GM18951 (cell line): ENCODE results near the gene AMPD3.
"Not testable (repeated sequence)": the region's sequence is repeated elsewhere in the genome, so short reads cannot be mapped to it uniquely, and the experiment has no call there.

Experiments
- POLR2A ChIP-seq: IDR thresholded peaks from 4 replicates; pipeline ENCODE4 v1.6.1; 2011; ENCODE audit warnings: mild to moderate bottlenecking; ENCODE audit not compliant: insufficient read length, insufficient read depth; ENCODE audit errors: extremely low read depth
- in situ Hi-C: fragments of 300-500 bp; cut with MboI; formaldehyde crosslinking; loops from one replicate; pipeline ENCODE4 v1.12.0; 2022; ENCODE audit warnings: low sequenced_read_pairs, mixed read lengths, inconsistent platforms; ENCODE audit not compliant: unreplicated experiment

Gene AMPD3

DNA sequence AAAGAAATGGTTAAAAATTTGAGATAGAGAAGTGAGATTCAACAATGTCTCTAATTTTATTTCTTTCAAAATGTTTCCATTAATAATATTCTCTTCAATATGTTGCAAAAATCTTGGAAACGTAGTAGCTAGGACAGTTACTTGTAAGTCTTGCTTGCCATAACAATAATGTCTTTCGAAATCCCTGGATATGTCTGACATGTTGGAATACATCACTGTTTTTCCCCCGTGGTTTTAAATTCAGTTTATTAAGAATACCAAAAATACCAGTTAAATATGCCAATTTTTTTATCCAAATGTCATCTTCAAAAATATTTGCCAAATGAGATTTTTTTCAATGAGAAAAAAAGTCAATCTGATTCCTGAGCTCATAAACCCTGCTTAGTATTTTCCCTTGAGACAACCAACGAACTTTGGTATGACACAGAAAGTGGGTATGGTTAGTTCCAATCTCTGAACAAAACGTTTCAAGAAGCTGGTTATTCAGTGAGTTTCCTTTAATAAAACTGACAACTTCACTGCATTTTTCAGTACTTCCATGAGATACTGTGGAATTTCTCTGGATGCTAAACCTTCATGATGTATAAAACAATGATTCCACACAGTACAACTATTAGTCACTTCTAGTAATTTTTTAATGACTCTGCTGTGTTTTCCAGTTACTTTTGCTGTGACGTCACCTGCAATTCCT, 36.7 kb upstream of the AMPD3 start:
- in situ Hi-C loops = no loop called here
- TF ChIP-seq POLR2A = no peak

DNA sequence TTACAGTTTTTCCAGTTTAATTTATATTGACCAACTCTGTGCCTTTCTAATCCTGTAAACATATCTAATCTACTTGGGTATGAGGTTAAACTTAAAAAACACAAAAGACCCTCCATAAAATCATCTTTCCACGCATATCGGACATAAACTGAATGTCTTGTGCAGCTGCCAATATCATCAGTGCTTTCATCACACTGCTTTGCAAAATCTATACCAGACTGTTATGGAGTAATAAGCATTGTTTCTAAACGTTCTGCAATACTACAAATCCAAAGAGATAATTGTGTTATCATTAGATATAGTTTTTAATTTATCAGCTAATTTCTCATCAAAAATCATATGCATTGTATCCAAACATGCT, 36.1 kb upstream of the AMPD3 start:
- in situ Hi-C loops = no loop called here
- TF ChIP-seq POLR2A = no peak

DNA sequence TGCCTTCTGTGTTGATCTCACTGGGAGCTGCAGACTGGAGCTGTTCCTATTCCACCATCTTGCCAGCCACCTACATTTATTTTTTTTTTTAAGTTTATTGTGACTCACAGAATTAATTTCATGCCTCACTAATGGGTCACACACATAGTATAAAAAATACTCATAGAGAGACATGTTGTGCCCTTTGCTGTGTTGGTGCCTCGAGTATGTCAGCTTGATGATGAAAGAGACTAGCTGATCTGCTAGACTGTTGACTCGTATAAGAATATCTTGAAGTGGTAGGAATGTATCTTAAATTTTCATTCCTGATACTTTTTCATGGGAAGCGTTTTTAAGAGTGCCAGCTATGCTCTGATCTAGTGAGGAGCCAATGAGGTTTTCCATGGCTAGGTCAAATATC, 28.6 kb upstream of the AMPD3 start:
- in situ Hi-C loops = no loop called here
- TF ChIP-seq POLR2A = no peak

GRCh38 chr11:10428453-10428852, 26.6 kb upstream of the AMPD3 start:
- in situ Hi-C loops = no loop called here
- TF ChIP-seq POLR2A = no peak

DNA sequence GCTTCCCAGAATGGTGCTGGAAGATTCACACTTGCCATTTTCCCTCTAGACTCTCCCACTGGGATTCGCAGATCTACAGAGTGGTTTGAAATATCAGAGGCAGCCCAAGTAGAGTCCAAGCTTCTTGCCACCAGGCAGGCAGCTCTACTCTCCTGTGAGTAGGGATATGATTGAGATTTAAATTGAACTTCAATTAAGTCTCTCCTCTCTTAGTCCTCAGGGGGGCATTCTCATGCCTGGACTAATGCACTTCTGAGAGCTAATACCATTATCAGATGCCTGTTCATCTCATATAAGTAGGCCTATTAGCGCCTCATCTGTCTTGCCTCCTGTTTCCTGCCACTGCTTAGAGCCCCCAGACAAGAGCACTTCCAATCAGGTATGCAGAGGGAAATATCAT, 25.5 kb upstream of the AMPD3 start:
- TF ChIP-seq POLR2A = no peak
- in situ Hi-C loops = no loop called here

DNA sequence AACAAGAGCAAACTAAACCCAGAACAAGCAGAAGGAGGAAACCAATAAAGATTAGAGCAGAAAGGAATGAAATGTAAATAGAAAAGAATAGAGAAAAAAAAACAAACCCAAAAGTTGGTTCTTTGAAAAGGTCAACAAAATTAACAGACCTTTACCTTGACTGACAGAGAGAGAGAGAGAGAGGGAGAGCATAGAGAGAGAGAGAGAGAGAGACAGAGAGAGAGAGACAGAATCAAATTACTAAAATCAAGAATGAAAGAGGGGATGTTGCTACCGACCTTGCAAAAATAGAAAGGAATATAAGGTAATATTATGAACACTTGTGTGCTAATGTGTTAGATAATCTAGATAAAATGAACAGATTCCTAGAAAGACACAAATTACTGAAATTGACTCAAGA, 22.6 kb upstream of the AMPD3 start:
- no peak for TF ChIP-seq POLR2A

DNA sequence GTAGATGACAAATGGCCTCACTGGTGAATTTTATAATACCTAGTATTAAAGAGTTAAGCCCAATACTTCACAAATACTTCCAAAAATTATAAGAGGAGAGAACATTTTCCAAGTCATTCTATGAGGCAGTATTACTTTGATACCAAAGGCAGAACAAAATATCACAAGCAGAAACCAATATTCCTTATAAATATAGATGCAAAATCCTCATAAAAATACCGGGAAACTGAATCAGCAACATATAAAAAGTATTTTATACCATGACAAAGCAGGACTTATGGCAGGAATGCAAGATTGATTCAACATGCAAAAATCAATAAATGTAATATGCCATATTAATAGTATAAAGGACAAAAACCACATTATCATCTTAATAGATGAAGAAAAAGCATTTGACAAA, 22.1 kb upstream of the AMPD3 start:
- in situ Hi-C loops = no loop called here
- no peak for TF ChIP-seq POLR2A

More for the DNA sequence above, 22.6 kb upstream of the AMPD3 start:
- in situ Hi-C loops = no loop called here

GRCh38 chr11:10436224-10436623, 18.8 kb upstream of the AMPD3 start:
- no peak for TF ChIP-seq POLR2A
- in situ Hi-C loops = no loop called here

GRCh38 chr11:10436683-10437082, 18.4 kb upstream of the AMPD3 start:
- in situ Hi-C loops = not testable (repeated sequence)

DNA sequence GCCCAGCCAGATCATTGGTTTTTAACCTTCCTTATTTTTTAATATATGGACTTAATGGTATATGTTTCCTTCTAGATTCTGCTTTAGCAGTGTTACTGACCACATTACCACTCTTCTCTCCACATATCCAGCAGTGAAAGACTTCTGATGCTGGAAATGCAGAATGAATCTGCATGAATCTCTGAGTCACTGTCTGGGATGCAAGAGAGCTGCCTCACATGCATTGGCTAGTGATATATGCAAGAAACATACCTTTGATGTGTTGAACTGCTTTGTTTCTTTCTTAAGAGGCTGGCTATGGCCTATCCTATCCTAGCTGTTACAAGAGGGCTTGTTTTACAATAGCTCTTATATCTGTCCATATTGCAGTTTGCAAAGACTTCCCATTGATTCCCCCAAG, 16.6 kb upstream of the AMPD3 start:
- no peak for TF ChIP-seq POLR2A
- in situ Hi-C loops = no loop called here

- in situ Hi-C loops = no loop called here
- TF ChIP-seq POLR2A = no peak
Observed at GRCh38 chr11:10439351-10439750, 15.7 kb upstream of the AMPD3 start.

DNA sequence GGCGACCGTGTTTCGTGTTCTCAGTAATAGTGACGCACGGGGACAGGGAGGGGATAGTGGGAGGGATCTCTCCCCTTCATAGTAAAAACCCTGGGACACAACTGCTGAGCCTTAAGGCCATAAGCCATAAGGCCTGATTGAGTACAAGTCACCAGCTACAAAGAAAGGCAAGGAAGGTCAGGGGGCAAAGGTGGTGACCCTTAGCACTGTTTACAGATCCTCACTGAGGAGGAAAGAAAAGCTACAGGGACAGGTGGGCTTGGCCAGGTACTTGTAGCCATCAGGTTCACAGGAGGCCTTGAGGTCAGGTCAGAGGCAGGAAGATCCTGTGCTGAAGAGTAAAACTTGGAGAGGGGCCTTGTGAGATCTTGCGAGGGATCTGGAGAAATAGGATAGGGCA, 15.1 kb upstream of the AMPD3 start:
- no peak for TF ChIP-seq POLR2A
- in situ Hi-C loops = no loop called here

DNA sequence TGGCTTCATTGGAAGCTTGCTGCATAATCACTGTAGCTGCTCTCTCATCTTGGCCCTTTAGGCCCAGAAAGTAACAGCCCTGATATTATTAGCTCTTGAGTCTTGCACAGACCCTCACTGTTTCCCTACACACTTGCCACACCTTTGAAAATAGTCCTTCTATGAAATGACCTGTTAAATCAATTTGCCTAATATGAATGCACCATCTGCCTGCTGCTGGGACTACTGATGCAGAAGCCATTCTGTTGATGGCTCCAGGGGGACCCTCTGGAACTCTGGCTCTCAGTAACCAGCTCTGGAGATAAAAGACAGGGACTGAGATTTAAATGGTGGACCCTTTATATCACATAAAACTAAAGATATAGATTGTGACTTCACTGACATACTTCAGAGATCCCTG, 14.7 kb upstream of the AMPD3 start:
- in situ Hi-C loops = no loop called here
- no peak for TF ChIP-seq POLR2A

DNA sequence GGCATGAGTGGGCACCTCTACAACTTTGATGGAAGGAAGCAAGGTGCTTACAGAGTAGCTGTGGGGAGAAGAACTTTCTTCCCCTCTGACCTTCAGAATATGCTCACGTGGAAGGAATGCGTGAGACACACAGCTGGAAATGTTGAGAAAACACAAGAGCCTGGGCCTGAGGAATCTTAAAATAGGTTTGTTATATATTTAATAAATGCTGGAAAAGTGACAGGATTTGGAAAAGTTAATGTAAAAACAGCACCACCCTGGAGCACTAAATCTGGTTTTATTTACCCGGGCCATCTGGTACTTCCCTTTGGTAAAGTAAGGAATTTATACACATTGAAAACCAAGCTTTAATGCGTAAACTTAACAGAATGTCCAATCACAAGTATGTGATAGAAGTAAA, 14.0 kb upstream of the AMPD3 start:
- in situ Hi-C loops = no loop called here
- TF ChIP-seq POLR2A = no peak
